OCI-LY7 (cell line): ENCODE results near the gene ICE1.

Source experiments
- EZH2phosphoT487 ChIP-seq: fragments of 200-600 bp; sonication (generic); IDR thresholded peaks from 2 replicates; pipeline ENCODE4 v1.6.1; 2018; ENCODE audit warnings: low read depth, borderline replicate concordance, mild to moderate bottlenecking, mixed run types, antibody characterized with exemption, low read length, moderate library complexity, mixed read lengths
- TF ChIP-seq, protein P1 (sequence below): fragments of 200-600 bp; sonication (generic); conservative IDR thresholded peaks from 2 replicates; pipeline ENCODE4 v1.5.1; 2014; ENCODE audit warnings: mild to moderate bottlenecking, antibody characterized with exemption, low read length, moderate library complexity, mixed read lengths

DNA sequence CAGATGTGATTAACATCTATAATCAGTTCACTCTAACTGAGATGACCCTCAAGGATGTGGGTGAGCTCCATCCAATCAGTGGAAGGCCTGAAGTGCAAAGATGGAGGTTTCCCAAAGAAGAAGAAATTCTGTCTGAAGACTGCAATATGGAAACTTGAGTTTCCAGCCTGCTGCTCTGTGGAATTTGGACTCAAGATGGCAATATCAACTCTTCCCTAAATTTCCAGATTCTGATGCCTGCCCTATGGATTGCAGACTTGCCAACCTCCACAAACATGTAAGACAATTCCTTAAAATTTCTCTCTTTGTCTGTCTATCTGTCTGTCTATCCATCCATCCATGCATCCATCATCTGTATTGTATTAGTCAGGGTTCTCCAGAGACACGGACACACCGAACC, 85.9 kb downstream of the ICE1 start:
- TF ChIP-seq, protein P1, sequence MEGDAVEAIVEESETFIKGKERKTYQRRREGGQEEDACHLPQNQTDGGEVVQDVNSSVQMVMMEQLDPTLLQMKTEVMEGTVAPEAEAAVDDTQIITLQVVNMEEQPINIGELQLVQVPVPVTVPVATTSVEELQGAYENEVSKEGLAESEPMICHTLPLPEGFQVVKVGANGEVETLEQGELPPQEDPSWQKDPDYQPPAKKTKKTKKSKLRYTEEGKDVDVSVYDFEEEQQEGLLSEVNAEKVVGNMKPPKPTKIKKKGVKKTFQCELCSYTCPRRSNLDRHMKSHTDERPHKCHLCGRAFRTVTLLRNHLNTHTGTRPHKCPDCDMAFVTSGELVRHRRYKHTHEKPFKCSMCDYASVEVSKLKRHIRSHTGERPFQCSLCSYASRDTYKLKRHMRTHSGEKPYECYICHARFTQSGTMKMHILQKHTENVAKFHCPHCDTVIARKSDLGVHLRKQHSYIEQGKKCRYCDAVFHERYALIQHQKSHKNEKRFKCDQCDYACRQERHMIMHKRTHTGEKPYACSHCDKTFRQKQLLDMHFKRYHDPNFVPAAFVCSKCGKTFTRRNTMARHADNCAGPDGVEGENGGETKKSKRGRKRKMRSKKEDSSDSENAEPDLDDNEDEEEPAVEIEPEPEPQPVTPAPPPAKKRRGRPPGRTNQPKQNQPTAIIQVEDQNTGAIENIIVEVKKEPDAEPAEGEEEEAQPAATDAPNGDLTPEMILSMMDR, result no peak
- no peak for TF ChIP-seq EZH2phosphoT487
